Activated CD4-positive, alpha-beta T cell treated with anti-CD3 and anti-CD28 coated beads, Interleukin-2, amount 50 U/mL, for 48 hours (primary cell): ENCODE measurements around the gene PDLIM5.
"Not testable (repeated sequence)": the region's sequence is repeated elsewhere in the genome, so short reads cannot be mapped to it uniquely, and the experiment has no call there.

ENCODE experiments used
- DNase-seq, 2 experiments: peaks; one replicate each; pipeline ENCODE4 v3.0.0-alpha.2; 2020

Gene PDLIM5

GRCh38 chr4:94610145-94610544 is 158.4 kb downstream of the PDLIM5 start:
- no peak for DNase-seq

GRCh38 chr4:94613248-94613647 is 161.5 kb downstream of the PDLIM5 start:
- no peak for DNase-seq

- no peak for DNase-seq
Observed at GRCh38 chr4:94615451-94615850, 163.7 kb downstream of the PDLIM5 start.

GRCh38 chr4:94621491-94622080 is 169.8 kb downstream of the PDLIM5 start:
- DNase-seq, result no peak

GRCh38 chr4:94623126-94623911 is 171.6 kb downstream of the PDLIM5 start:
- no peak for DNase-seq

- no peak for DNase-seq
Observed at GRCh38 chr4:94626942-94627341, 175.2 kb downstream of the PDLIM5 start.

GRCh38 chr4:94629058-94629457 is 177.3 kb downstream of the PDLIM5 start:
- DNase-seq, result not testable (repeated sequence)

- no peak for DNase-seq
Observed at GRCh38 chr4:94629837-94630236, 178.1 kb downstream of the PDLIM5 start.

- DNase-seq, result no peak
Observed at GRCh38 chr4:94634271-94634670, 182.5 kb downstream of the PDLIM5 start.

- no peak for DNase-seq
Observed at GRCh38 chr4:94635177-94635576, 183.4 kb downstream of the PDLIM5 start.

- DNase-seq, result no peak
Observed at GRCh38 chr4:94636004-94636403, 184.3 kb downstream of the PDLIM5 start.

- no peak for DNase-seq
Observed at GRCh38 chr4:94639298-94639697, 187.6 kb downstream of the PDLIM5 start.

- DNase-seq, result no peak
Observed at GRCh38 chr4:94640151-94640550, 188.4 kb downstream of the PDLIM5 start.

GRCh38 chr4:94641702-94642560 is 190.2 kb downstream of the PDLIM5 start:
- DNase-seq, result no peak

GRCh38 chr4:94642561-94642866 is 190.8 kb downstream of the PDLIM5 start:
- DNase-seq, result no peak

- DNase-seq, result no peak
Observed at GRCh38 chr4:94648699-94649098, 197.0 kb downstream of the PDLIM5 start.

GRCh38 chr4:94649381-94650133 is 197.8 kb downstream of the PDLIM5 start:
- no peak for DNase-seq

- no peak for DNase-seq
Observed at GRCh38 chr4:94650134-94650495, 198.4 kb downstream of the PDLIM5 start.

GRCh38 chr4:94650690-94651089 is 198.9 kb downstream of the PDLIM5 start:
- DNase-seq, result no peak

- DNase-seq, result no peak
Observed at GRCh38 chr4:94653095-94653649, 201.4 kb downstream of the PDLIM5 start.

- DNase-seq, result no peak
Observed at GRCh38 chr4:94653984-94654609, 202.4 kb downstream of the PDLIM5 start.

- DNase-seq, result no peak
Observed at GRCh38 chr4:94654714-94655113, 203.0 kb downstream of the PDLIM5 start.
